T-helper 1 cell treated with Interleukin-12 subunit alpha and Interleukin-12 subunit beta and Interleukin-4 antibody, amounts not matched to agents 30 μg/mL and 1 μg/mL, for 36 hours (primary cell): ENCODE results near the gene BRIP1.

Experiments used
- H3K27ac Mint-ChIP-seq: one replicate; pipeline ENCODE4 v1.8.0; 2021; ENCODE audit warnings: mild to moderate bottlenecking, mixed read lengths
- H3K27me3 Mint-ChIP-seq: one replicate; pipeline ENCODE4 v1.8.0; 2021; ENCODE audit warnings: low read depth, mixed read lengths
- H3K36me3 Mint-ChIP-seq: one replicate; pipeline ENCODE4 v1.8.0; 2021; ENCODE audit warnings: low read depth, mixed read lengths
- H3K4me1 Mint-ChIP-seq: one replicate; pipeline ENCODE4 v1.8.0; 2021; ENCODE audit warnings: low read depth, mixed read lengths
- H3K4me3 Mint-ChIP-seq: one replicate; pipeline ENCODE4 v1.8.0; 2021; ENCODE audit warnings: mild to moderate bottlenecking, moderate library complexity, mixed read lengths
- H3K9me3 Mint-ChIP-seq: one replicate; pipeline ENCODE4 v1.8.0; 2021; ENCODE audit warnings: mixed read lengths

BRIP1 gene

DNA sequence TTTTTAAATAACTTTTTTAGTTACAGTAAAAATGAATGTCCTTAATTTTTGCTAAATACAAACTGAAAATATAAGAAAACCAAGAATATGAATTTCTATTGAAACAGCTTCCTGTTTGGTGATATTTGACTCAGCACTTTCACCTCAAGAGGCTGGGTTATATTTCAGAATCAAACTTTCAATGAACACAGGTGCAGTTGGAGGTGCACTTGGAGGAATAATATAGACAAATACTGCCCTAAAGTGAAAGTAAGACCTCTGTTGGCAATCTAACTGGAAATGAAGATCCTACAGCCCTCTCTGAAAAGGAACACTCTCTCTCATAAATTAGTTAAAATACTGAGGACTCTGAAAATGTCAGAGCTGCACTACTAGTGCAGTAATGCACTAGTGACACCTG lies 106.2 kb downstream of the BRIP1 start:
- Mint-ChIP-seq H3K4me1 (peaks cover 9% of the 10 kb centered on the region), H3K27ac (no peak overlapping the region), H3K4me3 (no peak overlapping the region), H3K36me3 (peaks cover 28% of the 10 kb centered on the region), H3K27me3 (no peaks in the 10 kb centered on the region), H3K9me3 (peaks cover 9% of the 10 kb centered on the region)

DNA sequence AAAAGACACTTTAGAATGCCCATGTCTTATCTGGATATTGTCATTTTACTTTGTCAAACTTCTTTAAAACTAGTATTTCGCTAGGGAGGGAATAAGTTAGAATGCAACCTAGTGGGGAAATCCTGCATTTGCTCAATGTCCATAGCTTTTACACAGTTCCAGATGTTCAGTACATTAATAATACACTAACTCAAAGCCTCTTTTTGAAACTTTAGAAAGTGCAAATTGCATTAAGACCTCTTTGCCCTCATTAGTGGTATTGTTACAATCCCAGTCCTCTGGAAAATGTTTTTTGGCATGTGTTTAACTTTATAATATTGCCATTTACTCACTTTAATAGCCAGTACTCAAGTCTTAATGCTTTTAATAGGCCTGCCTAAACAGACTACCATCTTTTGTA lies 106.8 kb downstream of the BRIP1 start:
- Mint-ChIP-seq H3K9me3 (peaks cover 3% of the 10 kb centered on the region), H3K4me3 (no peak overlapping the region), H3K36me3 (peaks cover 23% of the 10 kb centered on the region), H3K27me3 (no peaks in the 10 kb centered on the region), H3K4me1 (peaks cover 9% of the 10 kb centered on the region), H3K27ac (no peak overlapping the region)

DNA sequence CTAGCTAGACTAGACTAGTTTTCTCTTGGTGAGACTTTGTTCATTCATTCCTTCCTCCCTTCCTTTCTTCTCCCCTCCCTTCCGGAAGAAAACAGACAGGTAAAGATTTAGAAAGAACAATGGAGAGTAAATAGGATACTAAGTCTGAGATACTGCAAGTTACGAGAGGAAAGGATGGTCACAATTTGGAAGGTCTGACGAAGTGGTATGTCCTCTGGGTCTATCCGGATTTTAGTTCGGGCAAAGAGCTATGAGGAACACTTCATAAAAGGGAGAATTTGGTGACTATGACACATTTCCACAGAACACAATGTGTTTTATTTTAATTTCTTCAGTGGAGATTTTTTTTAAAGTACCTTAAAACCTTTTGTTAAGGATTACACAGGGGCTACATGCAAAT lies 107.7 kb downstream of the BRIP1 start:
- Mint-ChIP-seq H3K9me3 (no peaks in the 10 kb centered on the region), H3K36me3 (peaks cover 16% of the 10 kb centered on the region), H3K4me1 (peaks cover 15% of the 10 kb centered on the region), H3K27ac (no peak overlapping the region), H3K27me3 (no peaks in the 10 kb centered on the region), H3K4me3 (no peak overlapping the region)

DNA sequence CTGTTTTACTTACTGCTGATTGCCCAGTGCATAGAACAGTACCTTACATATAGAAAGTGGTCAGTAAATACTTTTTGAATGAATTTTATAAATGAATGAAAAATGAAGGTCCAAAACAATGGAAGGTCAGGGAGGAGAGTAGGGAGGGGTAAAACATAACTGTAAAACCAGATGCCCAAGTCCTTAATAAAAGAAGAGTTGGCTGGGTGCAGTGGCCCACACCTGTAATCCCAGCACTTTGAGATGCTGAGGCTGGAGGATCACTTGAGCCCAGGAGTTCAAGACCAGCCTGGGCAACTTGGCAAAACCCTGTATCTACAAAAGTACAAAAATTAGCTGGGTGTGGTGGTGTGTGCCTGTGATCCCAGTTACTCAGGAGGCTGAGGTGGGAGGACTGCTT lies 108.2 kb downstream of the BRIP1 start:
- peaks cover 14% of the 10 kb centered on the region for H3K36me3 Mint-ChIP-seq
- peaks cover 15% of the 10 kb centered on the region for H3K4me1 Mint-ChIP-seq
- H3K9me3 Mint-ChIP-seq: no peaks in the 10 kb centered on the region
- no peaks in the 10 kb centered on the region for H3K27me3 Mint-ChIP-seq
- H3K27ac Mint-ChIP-seq: no peak overlapping the region
- no peak overlapping the region for H3K4me3 Mint-ChIP-seq

DNA sequence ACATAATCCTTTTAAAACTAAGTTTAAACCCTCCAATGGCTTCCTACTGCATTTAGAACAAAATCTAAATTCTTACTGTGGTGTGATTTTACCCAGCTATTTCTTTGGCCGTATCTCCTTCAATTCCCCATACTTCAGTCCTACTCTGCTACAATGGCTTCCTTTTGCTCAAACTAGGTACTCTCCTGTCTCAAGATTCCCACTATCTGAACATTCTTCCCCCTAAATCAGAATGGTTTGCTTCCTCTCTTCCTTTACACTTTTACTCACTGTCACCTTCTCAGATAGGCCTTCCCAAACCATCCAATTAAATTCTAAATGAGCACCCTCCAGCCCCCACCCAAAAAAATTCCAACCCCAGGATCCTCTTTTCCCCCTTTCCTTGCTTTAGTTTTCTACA lies 109.2 kb downstream of the BRIP1 start:
- Mint-ChIP-seq H3K27me3 (no peaks in the 10 kb centered on the region), H3K27ac (no peak overlapping the region), H3K4me1 (peaks cover 15% of the 10 kb centered on the region), H3K36me3 (peaks cover 15% of the 10 kb centered on the region), H3K9me3 (no peaks in the 10 kb centered on the region), H3K4me3 (no peak overlapping the region)

DNA sequence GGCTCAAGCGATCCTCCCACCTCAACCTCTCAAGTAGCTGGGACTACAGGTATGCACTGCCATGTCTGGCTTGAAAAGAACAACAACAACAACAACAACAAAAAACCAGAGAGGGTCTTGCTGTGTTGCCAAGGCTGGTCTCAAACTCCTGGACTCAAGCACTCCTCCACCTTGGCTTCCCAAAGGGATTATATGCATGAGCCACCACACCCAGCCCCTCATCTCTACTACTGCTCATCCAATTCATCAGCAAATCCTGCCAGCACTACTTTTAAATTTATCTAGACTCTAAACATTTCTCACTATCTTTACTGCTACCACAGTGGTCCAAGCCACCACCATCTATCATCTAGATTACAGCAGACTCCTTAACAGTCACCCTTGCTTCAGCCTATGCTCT lies 109.6 kb downstream of the BRIP1 start:
- no peaks in the 10 kb centered on the region for H3K27me3 Mint-ChIP-seq
- H3K4me1 Mint-ChIP-seq: peaks cover 15% of the 10 kb centered on the region
- no peak overlapping the region for H3K27ac Mint-ChIP-seq
- peaks cover 15% of the 10 kb centered on the region for H3K36me3 Mint-ChIP-seq
- no peaks in the 10 kb centered on the region for H3K9me3 Mint-ChIP-seq
- H3K4me3 Mint-ChIP-seq: no peak overlapping the region

DNA sequence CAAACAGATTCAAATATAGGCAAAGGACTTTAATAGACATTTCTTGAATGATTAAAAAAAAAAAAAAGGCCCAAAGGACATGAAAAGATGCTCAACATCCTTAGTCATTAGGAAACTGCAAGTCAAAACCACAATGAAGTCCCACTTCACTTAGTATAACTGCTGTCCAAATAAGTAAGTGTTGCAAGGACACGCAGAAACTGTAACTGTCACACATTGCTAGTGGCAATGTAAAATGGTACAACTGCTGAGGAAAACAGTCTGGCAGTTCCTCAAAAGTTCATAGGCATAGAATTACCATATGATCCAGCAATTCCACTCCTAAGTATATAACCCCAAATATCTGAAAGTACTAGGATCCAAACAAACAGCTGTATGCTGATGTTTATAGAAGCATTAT lies 112.7 kb downstream of the BRIP1 start:
- peaks cover 31% of the 10 kb centered on the region for H3K36me3 Mint-ChIP-seq
- no peak overlapping the region for H3K4me3 Mint-ChIP-seq
- H3K27me3 Mint-ChIP-seq: no peaks in the 10 kb centered on the region
- peaks cover 7% of the 10 kb centered on the region for H3K4me1 Mint-ChIP-seq
- peaks cover 15% of the 10 kb centered on the region for H3K9me3 Mint-ChIP-seq
- no peak overlapping the region for H3K27ac Mint-ChIP-seq

DNA sequence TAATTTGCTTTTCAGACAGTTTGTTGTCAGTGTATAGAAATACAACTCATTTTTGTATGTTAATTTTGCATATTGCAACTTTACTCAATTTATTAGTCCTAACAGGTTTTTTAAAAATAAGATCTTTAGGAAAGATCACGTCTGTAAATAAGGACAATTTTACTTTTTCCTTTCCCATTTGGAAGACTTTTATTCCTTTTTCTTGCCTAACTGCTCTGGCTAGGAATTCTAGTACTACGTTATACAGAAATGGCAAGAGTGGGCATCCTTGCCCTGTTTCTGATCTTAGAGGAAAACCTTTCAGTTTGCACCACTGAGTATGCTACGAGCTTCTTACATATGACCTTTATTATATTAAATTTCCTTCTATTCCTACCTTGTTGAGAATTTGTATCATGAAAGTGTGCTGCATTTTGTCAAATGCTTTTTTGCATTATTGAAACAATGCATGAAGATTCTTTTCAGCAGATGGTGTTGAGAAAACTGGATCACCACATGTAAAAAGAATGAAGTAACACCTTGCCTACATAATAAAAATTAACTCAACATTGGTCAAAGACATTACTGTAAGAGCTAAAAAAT lies 113.4 kb downstream of the BRIP1 start:
- Mint-ChIP-seq H3K9me3 (peaks cover 15% of the 10 kb centered on the region), H3K36me3 (peaks cover 34% of the 10 kb centered on the region), H3K4me3 (no peak overlapping the region), H3K4me1 (peaks cover 7% of the 10 kb centered on the region), H3K27me3 (no peaks in the 10 kb centered on the region), H3K27ac (no peak overlapping the region)

DNA sequence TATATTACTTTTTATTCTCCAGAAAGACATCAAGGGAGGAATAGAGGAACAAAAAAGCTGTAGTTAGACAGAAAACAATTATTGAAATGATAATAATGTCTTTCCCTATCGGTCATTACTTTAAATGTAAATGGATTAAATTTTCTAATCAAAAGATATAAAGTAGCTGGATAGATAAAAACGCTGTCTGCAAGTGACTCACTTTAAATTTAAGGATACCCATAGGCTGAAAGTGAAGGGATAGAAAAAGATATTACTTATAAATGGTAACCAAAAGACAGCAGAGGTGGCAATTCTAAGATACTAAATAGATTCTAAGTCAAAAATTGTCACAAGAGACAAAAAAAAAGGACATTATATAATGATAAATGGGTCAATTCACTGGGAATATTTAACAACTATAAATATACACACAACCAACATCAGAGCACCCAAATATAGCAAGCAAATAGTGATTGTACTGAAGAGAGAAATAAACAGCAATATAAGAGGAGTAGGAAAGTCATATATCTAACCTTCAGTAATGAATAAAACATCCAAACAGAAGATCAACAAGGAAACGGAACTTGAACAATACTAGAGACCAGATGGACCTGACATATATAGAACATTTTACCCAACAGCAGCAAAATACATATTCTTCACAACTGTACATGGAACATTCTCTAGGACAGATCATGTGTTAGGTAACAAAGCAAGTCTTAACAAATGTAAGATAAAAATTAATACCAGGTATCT lies 116.9 kb downstream of the BRIP1 start:
- H3K9me3 Mint-ChIP-seq: peaks cover 20% of the 10 kb centered on the region
- peaks cover 44% of the 10 kb centered on the region for H3K36me3 Mint-ChIP-seq
- no peaks in the 10 kb centered on the region for H3K27me3 Mint-ChIP-seq
- H3K4me1 Mint-ChIP-seq: peaks cover 7% of the 10 kb centered on the region
- no peak overlapping the region for H3K4me3 Mint-ChIP-seq
- no peak overlapping the region for H3K27ac Mint-ChIP-seq

DNA sequence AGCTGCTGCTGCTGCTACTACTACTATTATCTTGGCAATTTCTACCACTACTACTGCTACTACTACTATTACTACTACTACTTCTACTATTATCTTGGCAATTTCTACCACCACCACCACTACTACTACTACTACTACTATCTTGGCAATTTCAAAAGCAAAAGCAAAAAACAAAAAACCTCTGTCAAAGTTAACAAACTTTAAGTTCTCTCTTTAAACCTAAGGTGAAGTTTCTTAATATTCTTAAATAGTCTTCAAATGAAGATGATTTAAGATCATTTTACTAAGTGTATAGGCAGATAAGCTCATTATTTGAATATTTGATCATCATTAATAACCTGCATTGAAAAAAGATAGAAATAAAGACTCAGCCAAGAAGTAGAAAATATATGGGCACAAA lies 118.5 kb downstream of the BRIP1 start:
- Mint-ChIP-seq H3K36me3 (peaks cover 54% of the 10 kb centered on the region), H3K4me1 (no peaks in the 10 kb centered on the region), H3K27ac (no peak overlapping the region), H3K9me3 (peaks cover 24% of the 10 kb centered on the region), H3K27me3 (no peaks in the 10 kb centered on the region), H3K4me3 (no peak overlapping the region)

DNA sequence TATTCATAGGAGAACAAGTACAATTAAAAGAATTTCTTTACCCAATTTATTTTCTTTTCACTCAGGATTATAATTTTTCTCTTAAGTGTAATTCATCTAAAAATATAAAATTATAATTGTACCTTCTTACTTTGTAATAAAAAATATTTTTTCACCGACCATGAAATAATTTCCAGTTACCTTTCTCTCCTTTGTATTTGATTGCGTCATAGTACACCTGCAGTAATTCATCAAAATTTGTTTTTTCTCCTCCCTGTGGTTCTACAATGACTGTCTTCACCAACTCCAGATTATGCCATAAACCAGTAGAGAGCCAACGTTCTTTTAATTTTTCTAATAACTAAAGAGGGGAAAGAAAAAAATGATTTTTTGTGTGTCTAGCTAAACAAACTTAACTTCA lies 119.1 kb downstream of the BRIP1 start:
- Mint-ChIP-seq H3K9me3 (peaks cover 24% of the 10 kb centered on the region), H3K4me3 (no peak overlapping the region), H3K36me3 (peaks cover 56% of the 10 kb centered on the region), H3K27ac (no peak overlapping the region), H3K27me3 (no peaks in the 10 kb centered on the region), H3K4me1 (no peaks in the 10 kb centered on the region)

DNA sequence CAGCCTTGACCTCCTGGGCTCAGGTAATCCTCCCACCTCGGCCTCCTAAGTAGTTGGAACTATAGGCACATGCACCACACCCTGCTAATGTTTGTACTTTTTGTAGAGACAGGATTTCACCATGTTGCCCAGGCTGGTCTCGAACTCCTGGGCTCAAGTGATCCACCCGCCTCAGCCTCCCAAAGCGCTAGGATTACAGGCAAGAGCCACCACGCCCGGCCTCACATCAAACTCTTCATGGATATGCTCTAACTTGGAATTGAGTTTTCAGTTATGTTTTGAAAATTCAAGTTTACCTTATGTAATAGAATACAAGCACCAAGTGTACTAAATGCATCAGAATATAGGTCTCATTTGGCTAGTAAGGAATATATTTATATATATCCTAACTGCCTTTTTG lies 119.6 kb downstream of the BRIP1 start:
- Mint-ChIP-seq H3K27me3 (no peaks in the 10 kb centered on the region), H3K4me3 (no peak overlapping the region), H3K9me3 (peaks cover 24% of the 10 kb centered on the region), H3K36me3 (peaks cover 57% of the 10 kb centered on the region), H3K27ac (no peak overlapping the region), H3K4me1 (no peaks in the 10 kb centered on the region)

DNA sequence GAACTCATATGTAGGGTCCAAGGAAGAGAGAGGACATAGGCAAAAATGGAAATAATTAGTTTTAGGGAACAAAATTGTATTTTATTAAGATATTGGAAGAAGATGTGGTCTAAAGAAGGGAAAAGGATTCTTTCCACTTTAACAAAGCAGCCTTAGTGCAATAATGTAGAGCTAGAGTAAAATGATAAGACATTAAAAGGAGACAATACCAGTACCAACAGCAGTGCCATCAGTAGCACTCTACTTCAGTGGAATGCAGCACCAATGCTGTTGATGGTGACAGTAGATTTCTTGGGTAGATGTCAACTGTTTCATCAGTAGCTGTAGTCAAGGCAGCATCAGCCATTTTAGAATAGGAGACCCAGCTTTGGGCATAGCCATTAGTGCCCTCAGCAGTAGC lies 124.3 kb downstream of the BRIP1 start:
- Mint-ChIP-seq H3K36me3 (peaks cover 34% of the 10 kb centered on the region), H3K4me3 (no peak overlapping the region), H3K9me3 (peaks cover 13% of the 10 kb centered on the region), H3K4me1 (no peaks in the 10 kb centered on the region), H3K27me3 (no peaks in the 10 kb centered on the region), H3K27ac (no peak overlapping the region)

DNA sequence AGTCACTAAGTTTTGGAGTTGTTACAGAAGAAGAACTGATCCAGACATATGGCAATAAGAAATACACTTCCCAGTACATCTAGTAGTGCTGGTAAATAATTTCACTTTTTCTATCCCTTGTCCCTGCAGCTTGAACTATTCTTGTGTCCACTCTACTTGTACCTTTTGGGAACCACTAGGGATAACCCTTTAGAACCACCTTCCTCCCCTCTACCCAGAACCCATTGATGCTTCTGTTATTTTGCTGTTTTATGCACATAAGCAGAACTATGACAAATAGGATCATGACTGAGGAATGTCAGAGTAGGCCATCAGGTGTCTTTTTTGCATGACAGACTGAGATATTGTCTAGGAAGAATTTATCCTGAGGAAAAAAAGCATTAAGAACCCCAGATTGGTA lies 125.1 kb downstream of the BRIP1 start:
- H3K9me3 Mint-ChIP-seq: peaks cover 13% of the 10 kb centered on the region
- no peaks in the 10 kb centered on the region for H3K27me3 Mint-ChIP-seq
- H3K4me1 Mint-ChIP-seq: no peaks in the 10 kb centered on the region
- peaks cover 34% of the 10 kb centered on the region for H3K36me3 Mint-ChIP-seq
- no peak overlapping the region for H3K27ac Mint-ChIP-seq
- no peak overlapping the region for H3K4me3 Mint-ChIP-seq

DNA sequence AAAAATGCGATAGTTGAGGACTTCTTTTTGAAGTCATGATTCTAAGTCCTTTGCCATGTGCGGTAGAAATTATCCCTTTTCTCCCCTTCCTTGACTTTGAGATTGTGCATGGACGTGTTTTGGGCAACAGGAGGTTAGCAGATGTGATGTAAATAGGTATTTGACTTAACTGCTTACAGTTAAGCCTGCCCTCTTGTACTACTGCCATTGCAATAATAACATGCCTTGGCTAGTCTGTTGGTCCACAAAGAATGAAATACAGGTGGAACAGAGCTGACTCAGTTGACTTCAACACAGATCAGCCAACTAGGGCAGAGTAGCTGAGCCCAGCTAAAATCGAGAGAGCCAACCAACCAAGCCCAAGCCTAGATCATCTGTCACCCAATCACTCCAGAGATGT lies 125.5 kb downstream of the BRIP1 start:
- Mint-ChIP-seq H3K27me3 (no peaks in the 10 kb centered on the region), H3K9me3 (peaks cover 13% of the 10 kb centered on the region), H3K4me1 (no peaks in the 10 kb centered on the region), H3K4me3 (no peak overlapping the region), H3K36me3 (peaks cover 33% of the 10 kb centered on the region), H3K27ac (no peak overlapping the region)
